Measurements from ENCODE around the gene OVAAL.

GRCh38 chr1:180555411-180555810 lies 3.4 kb upstream of the OVAAL start:
- no peak for TF ChIP-seq CTCF (IDR thresholded peaks at IDR 0.05; ENCODE audit: low read length)
- no peak for TF ChIP-seq EZH2phosphoT487 (IDR thresholded peaks at IDR 0.05; ENCODE audit: low read length)
